GM19324 (cell line): ENCODE results near the gene HTR1E.
"Not testable (repeated sequence)": the region's sequence is repeated elsewhere in the genome, so short reads cannot be mapped to it uniquely, and the experiment has no call there.

ENCODE experiments used
- ATAC-seq: cut with Tn5 transposase; IDR thresholded peaks from one replicate; pipeline ENCODE4 v1.9.1; 2021; ENCODE audit warnings: mild to moderate bottlenecking, moderate library complexity; ENCODE audit not compliant: unreplicated experiment, low FRiP score

The HTR1E gene

GRCh38 chr6:86969573-86969972 is 32.2 kb downstream of the HTR1E start:
- ATAC-seq = no peak

- no peak for ATAC-seq
Observed at GRCh38 chr6:86973088-86973487, 35.8 kb downstream of the HTR1E start.

- no peak for ATAC-seq
Observed at GRCh38 chr6:86978251-86978650, 40.9 kb downstream of the HTR1E start.

- ATAC-seq = no peak
Observed at GRCh38 chr6:87001494-87001893, 64.2 kb downstream of the HTR1E start.

GRCh38 chr6:87002391-87002790 is 65.1 kb downstream of the HTR1E start:
- ATAC-seq = not testable (repeated sequence)

- not testable (repeated sequence) for ATAC-seq
Observed at GRCh38 chr6:87006541-87006940, 69.2 kb downstream of the HTR1E start.

- not testable (repeated sequence) for ATAC-seq
Observed at GRCh38 chr6:87009581-87009980, 72.3 kb downstream of the HTR1E start.

GRCh38 chr6:87012035-87012434 is 74.7 kb downstream of the HTR1E start:
- ATAC-seq = no peak

GRCh38 chr6:87012743-87013142 is 75.4 kb downstream of the HTR1E start:
- ATAC-seq = no peak

- ATAC-seq = no peak
Observed at GRCh38 chr6:87016772-87017171, 79.4 kb downstream of the HTR1E start.

- no peak for ATAC-seq
Observed at GRCh38 chr6:87027021-87027420, 89.7 kb downstream of the HTR1E start.

- no peak for ATAC-seq
Observed at GRCh38 chr6:87029711-87030314, 92.5 kb downstream of the HTR1E start.

- no peak for ATAC-seq
Observed at GRCh38 chr6:87040729-87041128, 103.4 kb downstream of the HTR1E start.

GRCh38 chr6:87045521-87046075 is 108.3 kb downstream of the HTR1E start:
- no peak for ATAC-seq

- ATAC-seq = no peak
Observed at GRCh38 chr6:87049779-87050178, 112.5 kb downstream of the HTR1E start.

- no peak for ATAC-seq
Observed at GRCh38 chr6:87053312-87053711, 116.0 kb downstream of the HTR1E start.

GRCh38 chr6:87054143-87054833 is 117.0 kb downstream of the HTR1E start:
- ATAC-seq = no peak

- no peak for ATAC-seq
Observed at GRCh38 chr6:87059943-87060342, 122.6 kb downstream of the HTR1E start.

GRCh38 chr6:87065117-87065516 is 127.8 kb downstream of the HTR1E start:
- ATAC-seq = no peak
